Fibroblast of gingiva (primary cell): ENCODE results near the gene IQGAP2.

Experiments
- DNase-seq: peaks from one replicate; pipeline ENCODE4 v3.0.0-alpha.2; 2011; ENCODE audit warnings: low read depth

IQGAP2 gene

DNA sequence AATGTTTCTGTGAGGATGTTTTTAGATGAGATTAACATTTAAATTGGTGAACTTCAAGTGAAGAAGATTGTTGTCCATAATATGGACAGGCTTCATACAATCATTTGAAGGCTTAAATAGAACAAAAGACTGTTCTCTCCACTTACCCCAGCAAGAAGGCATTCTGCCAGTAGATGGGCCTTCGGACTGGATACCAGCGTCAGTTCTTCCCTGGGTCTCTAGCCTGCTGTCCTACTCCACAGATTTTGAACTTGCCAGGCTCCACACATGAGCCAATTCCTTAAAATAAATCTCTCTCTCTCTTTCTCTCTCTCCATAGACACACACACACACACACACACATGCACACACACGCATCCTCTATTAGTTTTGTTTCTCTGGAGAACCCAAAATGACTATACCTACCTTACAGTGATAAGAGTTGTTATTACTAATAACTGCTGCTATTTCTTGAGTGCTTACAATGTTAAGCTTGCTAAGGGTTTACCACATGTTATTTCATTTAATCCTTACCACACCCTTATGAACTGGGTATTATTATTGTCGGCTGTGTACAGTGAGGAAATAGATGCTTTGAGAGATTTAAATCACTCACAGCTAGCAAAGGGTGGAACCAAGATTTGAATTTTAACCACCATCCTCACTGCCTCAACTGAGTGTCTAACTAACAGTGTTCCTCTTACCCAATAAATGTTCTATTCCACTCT lies 19.8 kb upstream of the IQGAP2 start:
- no peak for DNase-seq

DNA sequence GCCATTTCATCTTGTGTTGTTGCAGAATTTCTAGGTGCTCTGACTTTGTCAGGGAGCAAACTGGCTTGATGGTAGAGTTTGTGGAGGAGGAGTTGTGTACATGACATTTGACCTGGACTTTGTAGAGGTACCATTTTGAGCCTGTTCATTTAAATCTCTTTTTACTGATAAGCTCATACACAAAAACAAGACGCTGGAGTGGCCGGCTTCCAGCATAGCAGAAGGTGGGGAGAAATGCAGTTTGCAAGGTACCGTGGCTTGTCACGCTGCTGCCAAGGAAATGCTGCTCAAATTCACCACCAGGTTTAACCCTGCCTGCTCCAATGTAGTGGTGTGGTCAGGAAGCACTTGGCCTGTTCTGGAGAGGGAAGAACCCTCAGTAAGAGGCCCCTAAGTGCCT lies 18.9 kb upstream of the IQGAP2 start:
- no peak for DNase-seq

DNA sequence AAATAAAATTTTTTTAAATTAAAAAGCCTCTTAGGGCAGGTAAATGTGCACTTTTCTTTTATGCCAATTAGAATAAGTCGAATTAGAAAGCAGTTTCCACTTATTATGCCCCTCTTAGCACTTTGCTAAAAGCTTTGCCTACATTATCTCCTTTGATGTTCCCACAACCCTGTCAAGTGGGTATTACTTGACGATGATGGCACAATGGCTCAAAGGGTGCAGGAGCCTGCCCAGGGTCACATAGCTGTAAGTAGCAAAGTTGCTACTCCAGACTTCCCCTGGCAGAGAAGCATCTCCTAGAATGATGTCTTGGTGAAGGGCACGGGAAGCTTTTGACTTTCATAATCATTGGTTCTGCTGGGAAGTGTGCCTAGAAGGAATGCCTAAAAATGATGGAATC lies 18.4 kb upstream of the IQGAP2 start:
- DNase-seq = no peak

DNA sequence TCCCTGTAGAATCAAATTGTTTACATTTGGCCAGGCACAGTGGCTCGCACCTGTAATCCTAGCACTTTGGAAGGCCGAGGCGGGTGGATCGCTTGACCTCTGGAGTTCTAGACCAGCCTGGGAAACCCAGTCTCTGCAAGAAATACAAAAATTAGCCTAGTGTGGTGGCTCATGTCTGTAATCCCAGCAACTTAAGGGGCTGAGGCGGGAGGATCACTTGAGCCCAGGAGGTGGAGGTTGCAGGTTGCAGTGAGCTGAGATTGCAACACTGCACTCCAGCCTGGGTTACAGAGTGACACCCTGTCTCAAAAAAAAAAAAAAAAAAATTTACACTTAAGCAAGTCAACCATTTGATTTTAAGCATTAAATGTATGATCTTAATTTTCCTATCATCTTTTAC lies 17.5 kb upstream of the IQGAP2 start:
- no peak for DNase-seq

DNA sequence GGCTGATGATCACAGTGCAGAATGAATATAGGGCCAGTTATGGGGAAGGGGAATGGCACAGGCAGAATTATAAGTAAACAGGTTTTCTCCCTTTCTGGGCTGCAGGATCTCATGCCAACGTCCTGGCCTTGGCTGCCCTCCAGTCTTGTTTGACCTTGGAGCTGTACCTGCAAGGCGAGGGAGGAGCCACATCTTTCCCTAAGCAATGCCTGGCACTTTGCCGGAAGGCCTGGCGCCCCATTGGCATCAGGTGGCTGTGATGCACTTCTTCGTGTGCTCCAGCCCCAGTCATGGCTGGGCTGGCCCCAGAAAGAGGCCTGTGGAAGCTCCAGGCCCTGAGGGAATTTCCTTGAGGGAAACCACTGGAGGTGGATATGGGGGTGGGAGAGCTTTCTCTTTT lies 16.7 kb upstream of the IQGAP2 start:
- no peak for DNase-seq

DNA sequence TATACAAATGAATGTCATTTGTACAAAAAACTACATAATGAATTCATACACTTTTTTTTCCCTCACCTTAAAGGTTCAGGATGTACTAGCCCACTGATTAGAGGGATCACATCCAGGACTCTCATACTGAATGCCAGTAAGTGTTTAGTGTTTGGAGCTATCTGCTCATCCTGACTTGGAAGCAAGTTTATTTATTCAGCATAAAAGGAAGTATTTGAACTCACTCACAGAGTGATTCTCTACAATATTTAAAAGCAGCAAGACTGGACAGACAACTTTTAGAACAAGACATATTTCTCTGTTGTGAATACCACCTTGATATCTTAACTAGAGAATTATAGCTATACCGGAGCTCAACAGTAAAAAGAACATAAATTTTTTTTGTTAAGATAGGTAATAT lies 14.8 kb upstream of the IQGAP2 start:
- DNase-seq = no peak

DNA sequence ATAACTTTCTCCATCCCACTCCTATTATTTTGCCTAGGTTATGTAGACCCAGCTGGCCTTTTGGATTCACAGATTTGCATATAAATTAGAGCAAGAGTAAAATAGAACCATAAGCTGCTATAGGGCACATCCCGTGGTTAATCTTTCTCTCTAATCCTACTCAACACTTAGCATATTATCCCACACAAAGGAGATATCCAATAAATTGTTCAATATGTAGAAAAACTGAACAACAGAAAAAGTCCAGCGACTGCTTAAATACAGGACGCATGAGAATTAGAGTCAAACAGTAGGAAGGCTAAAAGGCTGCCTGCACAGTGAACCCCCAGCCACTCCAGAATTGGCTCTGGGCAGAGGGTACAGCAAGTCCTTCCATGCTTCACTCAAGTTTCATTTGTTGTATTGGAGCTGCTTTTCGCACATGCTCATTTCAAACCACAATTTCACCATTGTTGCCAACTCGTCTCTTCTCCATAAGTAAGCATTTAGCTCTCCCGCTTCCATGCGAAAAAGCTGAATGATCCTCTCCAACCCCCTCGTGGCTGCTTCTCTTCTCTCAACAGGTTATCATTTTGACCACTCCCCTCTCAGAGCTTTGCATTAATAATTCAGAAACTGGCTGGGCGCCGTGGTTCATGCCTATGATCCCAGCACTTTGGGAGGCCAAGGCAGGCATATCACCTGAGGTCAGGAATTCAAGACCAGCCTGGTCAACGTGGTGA lies 14.1 kb upstream of the IQGAP2 start:
- no peak for DNase-seq

DNA sequence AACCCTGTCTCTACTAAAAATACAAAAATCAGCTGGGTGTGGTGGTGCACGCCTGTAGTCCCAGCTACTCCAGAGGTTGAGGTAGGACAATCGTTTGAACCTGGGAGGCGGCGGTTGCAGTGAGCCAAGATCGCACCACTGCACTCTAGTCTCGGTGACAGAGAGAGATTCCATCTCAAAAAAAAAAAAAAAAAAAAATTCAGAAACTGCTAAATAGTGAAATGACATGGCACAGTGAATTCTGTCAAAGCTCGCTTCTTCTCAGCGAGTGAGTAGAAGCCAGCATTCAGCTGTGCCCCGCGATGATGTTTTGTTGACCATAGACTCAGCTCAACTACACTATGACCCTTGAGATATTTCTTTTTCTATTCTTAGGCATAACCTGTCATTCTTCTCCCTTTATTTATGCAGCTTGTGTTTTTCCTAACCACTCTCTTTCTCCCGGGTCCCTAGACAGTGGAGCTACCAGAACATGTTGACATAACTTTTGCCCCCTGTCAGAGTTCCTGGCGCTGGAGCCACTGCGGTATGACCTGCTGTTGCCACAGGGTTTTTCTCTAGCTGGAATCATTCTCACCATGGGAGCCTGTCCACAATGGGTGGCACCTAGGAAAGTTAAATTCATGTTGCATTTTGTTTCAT lies 13.5 kb upstream of the IQGAP2 start:
- no peak for DNase-seq

DNA sequence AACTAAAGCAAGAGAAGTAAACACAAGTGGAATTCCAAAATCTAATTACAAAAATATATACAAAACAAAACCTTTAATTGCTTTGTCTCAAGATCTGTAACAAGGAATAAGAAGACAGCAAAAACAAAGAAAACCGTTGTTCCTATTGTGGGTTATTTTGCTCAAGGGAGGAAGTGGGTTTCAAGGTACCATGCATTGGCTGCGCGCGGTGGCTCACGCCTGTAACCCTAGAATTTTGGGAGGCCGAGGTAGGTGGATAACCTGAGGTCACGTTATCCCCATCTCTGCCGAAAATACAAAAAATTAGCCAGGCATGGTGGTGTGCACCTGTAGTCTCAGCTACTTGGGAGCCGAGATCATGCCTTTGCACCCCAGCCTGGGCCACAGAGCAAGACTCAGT lies 12.1 kb upstream of the IQGAP2 start:
- DNase-seq = no peak

DNA sequence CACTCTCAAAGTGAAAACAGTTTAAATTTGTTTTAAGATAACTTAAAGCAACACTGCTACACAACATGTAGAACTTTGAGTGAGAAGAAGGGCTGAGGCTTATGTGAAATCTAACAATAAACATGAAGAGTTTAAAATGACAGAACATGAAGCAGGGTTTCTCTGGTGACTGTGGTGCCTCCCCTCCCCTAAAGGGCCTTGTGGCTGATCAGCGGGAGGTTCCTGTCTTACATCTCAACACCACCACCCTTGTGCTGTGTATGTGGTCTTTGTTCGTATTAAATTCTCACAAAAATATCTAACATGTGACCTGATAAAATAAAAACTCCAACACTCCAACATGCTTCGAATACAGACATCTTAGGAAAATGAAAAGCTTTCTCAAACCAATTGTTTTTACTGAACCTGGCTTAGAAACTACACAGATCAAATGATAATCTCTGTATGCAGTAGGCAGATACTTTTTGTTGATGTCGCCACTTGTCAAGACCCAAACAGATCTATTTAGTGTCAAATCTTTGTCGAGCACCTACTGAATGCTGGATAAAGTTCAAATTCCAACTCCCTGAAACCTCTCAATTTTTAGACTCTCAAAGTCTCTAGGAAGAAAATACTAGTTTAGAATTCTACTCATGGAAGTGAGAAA lies 9.9 kb upstream of the IQGAP2 start:
- DNase-seq = no peak

DNA sequence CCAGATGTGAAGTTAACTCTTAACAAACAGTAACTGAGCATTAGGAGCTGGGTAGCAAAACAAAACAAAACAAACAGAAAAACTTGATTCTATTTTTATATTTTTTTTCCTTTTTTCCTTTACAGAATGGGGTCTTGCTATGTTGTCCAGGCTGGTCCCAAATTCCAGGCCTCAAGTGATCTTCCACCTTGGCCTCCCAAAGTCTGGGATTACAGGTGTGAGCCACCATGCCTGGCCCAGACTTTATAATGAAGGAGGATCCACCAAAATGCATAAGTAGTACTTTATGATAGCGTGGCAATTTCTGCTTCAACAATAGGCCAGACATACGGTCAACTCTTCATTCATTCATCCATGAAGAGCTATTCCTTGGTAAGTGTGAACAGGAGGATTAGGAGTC lies 5.9 kb upstream of the IQGAP2 start:
- no peak for DNase-seq

DNA sequence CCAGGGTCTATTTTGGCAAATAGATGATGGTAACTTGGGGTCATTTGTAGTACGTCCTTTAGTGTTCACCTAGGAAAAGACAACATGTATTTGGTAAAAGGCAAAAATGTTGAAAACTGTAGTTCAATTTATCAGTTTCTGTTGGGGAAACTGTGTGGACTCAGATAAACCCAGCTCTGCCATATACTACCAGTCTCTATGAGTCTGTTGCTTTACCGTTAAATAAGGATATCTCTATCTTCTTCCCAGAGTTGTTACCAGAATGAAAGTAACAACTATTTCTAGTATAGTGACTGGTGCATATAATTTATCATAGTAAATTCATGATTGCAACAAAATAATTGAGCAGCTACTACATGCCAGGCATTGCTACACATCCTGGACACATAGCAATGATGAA lies 3.8 kb upstream of the IQGAP2 start:
- DNase-seq = no peak

DNA sequence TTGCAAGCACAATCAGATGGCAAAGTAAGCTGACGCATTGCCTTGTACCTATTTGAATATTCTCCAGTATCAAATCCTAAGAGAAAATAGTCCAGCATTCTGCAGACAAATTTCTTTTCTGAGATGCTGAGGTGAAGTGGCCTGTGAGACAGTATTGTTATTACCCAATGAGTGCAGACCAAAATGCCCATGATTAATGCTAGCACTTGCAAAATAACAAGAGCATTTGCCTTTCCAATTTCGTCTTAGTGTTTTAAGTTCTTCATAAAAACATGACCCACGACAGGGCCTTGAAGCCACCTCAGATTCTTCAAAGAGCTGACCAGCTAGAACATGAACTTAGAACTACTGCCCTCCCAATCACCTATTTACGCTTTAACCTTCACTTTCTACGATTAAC lies 2.6 kb upstream of the IQGAP2 start:
- no peak for DNase-seq

DNA sequence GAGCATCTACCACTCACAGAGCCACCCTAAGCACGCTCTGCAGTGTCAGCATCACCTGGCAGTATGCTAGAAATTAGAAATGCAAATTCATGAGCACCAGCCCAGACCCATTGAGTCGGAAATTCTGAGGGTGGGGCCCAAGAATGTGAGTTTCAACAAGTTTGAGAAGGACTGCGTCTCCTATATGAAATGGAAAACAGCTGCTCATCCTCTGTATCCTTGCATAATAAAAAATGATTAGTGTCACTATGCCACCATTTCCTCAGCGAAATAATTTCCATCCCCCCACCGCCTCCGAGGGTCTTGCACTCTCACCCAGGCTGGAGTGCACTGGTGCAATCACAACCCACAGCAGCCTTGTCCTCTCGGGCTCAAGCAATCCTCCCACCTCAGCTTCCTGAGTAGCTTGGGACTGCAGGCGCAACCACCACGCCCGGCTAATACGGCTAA lies 1.3 kb upstream of the IQGAP2 start:
- DNase-seq = no peak

DNA sequence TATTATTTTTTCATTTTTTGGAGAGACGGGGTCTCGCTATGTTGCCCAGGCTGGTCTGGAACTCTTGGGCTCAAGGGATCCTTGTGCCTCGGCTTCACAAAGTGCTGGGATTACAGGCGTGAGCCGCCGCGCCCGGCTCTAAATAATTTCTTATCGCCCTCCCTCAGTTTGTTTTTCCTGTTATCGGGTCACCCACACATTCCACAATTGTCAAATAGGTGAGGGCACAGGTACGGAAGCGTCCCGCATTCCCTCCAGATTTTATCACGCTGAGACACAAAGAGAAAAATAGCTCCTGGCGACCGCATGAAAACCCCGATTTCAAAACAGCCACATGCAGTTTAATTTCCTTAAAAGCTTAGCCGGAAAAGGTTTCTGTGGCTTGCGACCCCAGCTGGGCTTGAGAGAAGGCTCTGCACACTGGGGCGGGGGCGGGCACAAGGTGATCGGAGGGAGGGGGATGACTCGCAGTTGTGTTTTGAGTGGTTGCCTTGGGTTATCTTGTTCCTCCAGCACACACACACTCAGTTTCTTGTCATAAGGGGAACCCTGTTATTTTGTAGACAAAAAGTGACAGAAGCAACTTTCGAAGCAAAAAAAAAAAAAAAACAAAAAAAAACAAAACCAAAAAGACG lies 717 bp upstream of the IQGAP2 start:
- no peak for DNase-seq

DNA sequence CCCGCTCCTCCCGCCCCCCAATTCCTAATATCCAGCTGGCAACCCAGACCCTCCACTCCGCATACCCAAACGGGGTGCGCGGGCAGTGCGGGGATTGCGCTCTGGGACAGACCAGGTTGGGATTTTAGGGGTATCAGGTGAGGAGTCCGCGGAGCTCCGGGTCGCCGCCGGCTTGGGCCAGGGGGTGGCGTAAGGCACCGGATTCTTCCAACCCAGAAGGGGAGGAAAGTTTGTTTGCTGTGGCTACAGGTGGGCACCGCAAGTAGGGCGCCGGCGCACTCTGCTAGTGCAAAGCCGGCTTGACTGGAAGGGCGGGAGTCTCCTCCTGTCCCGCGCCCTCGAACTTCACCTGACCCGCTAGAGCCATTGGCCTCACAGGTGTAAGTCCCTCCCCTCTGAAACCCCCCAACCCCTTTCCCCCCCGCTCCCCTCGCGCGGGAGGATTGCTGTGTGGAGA lies 709 bp downstream of the IQGAP2 start:
- DNase-seq = no peak

DNA sequence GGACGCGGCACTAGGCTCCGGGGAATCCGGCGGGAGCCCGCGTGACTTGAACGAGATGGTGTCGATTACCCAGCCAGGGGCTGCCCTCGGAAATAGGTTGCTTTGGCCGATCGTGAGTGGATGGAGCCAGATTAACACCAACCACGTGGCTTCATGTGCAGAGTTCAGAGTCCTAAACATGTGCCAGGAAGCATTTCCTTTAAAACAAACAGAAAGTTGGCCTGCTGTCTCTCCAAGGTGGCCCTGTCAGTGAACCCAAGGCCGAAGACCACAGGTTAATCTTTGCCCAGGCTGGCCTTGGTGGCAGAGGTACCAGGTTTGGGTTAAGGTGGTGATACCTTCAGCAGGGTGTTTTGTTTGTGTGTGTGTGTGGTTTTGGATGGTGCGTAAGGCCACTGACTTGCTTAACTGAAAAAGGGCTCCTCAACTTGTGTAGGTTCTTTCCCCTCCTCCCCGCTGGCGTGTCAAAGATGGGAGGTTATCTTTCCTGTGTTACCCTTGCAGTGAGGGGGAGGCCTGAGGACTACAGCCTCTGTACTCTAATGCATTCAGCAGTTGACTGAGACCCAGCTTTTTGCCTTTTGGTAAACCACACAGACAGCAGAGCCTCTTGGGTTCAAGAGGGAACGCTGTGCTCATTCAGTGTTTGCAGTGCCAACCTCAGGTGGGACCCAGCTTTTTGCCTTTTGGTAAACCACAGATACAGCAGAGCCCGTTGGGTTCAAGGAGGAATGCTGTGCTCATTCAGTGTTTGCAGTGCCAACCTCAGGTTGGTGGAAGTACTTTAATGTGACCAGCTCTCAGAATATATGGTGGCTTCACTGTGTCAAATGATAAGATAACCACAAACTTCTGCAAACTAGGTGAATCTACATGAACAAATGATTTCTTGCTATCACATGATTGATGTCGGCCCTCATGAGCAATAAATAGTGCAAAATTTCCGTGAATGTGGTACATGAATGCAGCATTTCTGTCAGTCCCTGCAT lies 1.4 kb downstream of the IQGAP2 start:
- DNase-seq = no peak

DNA sequence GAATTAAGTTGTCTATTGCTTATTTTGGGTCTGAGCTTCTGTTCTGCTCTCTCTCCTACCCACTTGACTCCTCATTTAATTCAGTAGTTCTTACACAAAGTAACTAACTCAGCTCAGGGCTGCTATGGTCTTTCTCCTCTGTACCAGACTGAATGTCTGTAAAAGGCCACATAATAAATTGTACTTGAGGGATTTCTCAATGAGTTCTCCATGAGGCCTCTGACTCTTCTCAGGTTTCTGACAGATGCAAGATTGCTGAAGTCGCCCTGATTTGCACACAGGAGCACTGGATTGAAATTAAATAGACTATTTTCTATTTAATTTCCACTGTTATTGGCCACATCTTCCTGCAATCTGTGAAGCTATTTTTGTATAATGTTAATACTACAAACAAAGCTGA lies 2.9 kb downstream of the IQGAP2 start:
- no peak for DNase-seq

DNA sequence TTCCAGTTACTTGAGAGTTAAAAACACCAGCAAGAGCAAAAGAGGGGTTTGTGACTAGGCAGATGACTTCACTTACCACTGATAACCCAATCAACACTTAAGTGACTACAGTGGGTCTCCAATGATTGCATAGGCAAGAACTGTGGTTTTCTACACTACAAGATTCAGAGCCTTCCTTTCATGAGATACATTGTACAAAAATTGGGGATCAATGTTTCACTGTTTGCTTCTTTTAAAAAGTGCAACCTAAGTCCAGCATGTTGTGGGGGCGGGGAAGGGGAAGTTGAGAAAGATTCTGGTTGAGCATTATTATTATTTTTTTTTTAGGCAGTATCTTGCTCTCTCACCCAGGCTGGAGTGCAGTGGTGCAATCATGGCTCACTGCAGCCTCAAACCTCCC lies 3.6 kb downstream of the IQGAP2 start:
- no peak for DNase-seq

DNA sequence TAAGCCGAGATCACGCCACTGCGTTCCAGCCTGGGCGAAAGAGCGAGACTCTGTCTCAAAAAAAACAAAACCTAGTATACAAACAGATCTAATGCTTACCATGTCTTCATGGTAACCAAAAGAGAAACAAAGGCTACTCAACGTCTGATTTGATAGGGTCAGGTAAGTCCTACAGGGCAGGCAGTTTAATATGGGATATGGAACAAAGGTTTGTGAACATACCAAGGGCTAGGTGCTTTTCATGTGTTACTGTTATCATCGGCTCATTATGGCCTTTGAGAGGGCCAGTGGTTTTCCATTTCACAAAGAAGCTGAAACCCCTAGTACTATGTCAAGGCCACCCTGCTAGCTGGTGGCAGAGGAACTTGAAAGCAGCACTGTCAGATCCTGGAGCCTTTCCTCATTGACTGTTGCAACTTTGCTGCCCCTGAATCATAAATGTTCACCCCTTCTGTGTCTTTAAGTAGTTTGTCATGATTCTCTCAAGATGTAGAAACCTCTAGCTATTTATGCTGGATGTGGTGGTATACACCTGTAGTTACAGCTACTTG lies 5.1 kb downstream of the IQGAP2 start:
- no peak for DNase-seq

DNA sequence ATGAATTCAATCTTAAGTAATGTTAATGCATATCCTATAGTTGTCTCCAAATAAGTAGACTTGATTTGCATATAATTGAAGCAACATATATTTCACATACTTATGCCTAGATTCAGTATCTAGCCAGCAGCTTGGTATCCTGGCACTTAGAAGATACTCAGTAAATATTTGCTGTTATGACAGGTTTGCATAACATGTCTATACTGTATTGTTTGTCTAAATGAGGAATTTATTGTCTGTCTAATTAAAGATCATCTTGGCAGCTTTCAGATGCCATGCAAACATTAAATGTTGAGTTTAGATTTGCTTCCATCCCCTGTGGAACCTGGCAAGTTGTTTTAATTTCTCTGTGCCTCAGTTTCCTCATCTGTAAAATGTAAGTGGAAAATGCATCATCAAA lies 9.4 kb downstream of the IQGAP2 start:
- no peak for DNase-seq
